Nephron (organoid): Measurements from ENCODE around the gene NCOA3.

Experiments
- H3K27ac Mint-ChIP-seq, 3 experiments: 2 replicates each; pipeline ENCODE4 v1.8.0; 2020; ENCODE audit warnings: mixed read lengths in 3 of 3, mild to moderate bottlenecking in 2 of 3, moderate library complexity in 1 of 3
- H3K27me3 Mint-ChIP-seq: 2 replicates; pipeline ENCODE4 v1.8.0; 2021; ENCODE audit warnings: low read depth, mild to moderate bottlenecking, moderate library complexity, mixed read lengths
- H3K36me3 Mint-ChIP-seq: 2 replicates; pipeline ENCODE4 v1.8.0; 2020; ENCODE audit warnings: low read depth, mixed read lengths
- H3K4me1 Mint-ChIP-seq: 2 replicates; pipeline ENCODE4 v1.8.0; 2020; ENCODE audit warnings: mixed read lengths
- H3K4me3 Mint-ChIP-seq, 3 experiments: 2 replicates each; pipeline ENCODE4 v1.8.0; 2020; ENCODE audit warnings: mild to moderate bottlenecking in 3 of 3, mixed read lengths in 3 of 3, moderate library complexity in 2 of 3
- H3K9me3 Mint-ChIP-seq: 2 replicates; pipeline ENCODE4 v1.8.0; 2020; ENCODE audit warnings: mixed read lengths
- TF ChIP-seq, protein P1 (sequence below), 3 experiments: fragments of 200-600 bp; sonication (generic); IDR thresholded peaks; one replicate each; pipeline ENCODE4 v1.5.0; 2021; ENCODE audit warnings: antibody characterized with exemption in 3 of 3; ENCODE audit not compliant: unreplicated experiment in 3 of 3

The NCOA3 gene

DNA sequence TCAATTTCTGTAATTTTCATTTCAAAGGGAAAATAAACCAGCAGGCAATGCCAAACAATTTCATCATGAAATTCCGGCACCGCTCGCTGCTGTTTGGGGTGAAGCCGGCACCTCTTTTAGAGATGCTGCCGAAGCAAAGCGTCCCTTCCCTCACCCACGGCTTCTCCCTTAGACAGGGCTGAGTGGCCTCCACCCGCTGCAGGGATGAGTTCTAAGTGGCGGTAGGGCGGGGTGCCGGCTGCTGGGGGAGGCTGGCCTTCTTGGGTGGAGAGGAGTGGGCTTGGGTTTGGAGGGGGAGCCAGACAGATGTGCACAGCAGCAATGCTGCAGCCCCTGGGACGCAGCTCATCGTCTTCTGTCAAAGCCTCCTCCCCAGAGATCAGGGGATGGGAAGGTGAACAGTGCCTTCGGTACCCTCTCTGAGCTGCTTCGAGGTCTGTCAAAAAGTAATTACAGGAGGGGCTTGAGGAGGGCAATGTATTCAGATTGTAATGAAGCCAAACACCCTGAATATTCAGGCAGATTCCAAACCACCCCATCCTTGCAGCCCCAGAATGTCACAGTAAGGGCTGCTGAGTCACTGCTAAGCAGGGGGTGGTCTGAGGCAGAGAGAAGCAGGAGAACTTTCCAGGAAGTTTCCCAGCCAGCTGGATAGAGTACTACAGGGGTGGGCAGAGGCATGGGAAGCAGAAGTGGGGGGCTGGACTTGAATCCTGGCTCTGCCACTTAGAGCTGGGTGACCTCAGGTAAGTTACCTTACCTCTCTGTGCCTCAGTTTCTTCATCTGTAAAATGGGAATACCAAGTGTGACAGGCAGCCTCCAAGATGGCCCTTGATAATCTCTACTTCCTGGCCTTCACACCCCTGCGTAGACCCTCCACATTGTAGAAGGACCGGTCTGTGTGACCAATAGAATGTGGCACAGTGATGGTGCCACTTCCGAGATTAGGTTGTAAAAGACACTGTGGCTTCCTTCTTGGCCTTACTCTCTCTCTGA lies 187.0 kb downstream of the NCOA3 start:
- H3K9me3 Mint-ChIP-seq: no peaks in the 10 kb centered on the region

DNA sequence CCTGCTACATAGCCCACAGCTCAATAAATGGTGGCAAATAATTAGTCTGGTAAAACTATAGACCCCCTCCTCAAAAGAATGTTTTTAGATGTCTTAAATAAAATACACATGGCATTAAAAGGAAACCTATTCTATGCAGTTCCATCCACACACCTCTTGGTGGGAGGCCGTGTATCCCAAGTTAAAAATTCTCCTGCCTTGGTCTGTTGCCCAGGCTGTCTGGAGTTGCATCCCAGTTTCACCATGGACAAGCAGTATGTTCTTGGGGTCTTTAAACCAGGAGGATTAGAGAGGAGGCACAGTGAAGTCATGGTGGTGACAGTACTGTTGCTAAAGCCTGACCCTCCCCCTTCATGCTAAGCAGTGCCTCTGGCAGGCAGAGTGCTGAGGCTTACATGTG lies 188.0 kb downstream of the NCOA3 start:
- Mint-ChIP-seq H3K27me3 (no peaks in the 10 kb centered on the region), H3K36me3 (peaks cover 29% of the 10 kb centered on the region), H3K27ac (peak overlapping the region in 2 of 3 experiments; percentile 17 to 61), H3K4me3 (no peak overlapping the region), H3K9me3 (no peaks in the 10 kb centered on the region), H3K4me1 (peaks cover 48% of the 10 kb centered on the region)
- TF ChIP-seq, protein P1, sequence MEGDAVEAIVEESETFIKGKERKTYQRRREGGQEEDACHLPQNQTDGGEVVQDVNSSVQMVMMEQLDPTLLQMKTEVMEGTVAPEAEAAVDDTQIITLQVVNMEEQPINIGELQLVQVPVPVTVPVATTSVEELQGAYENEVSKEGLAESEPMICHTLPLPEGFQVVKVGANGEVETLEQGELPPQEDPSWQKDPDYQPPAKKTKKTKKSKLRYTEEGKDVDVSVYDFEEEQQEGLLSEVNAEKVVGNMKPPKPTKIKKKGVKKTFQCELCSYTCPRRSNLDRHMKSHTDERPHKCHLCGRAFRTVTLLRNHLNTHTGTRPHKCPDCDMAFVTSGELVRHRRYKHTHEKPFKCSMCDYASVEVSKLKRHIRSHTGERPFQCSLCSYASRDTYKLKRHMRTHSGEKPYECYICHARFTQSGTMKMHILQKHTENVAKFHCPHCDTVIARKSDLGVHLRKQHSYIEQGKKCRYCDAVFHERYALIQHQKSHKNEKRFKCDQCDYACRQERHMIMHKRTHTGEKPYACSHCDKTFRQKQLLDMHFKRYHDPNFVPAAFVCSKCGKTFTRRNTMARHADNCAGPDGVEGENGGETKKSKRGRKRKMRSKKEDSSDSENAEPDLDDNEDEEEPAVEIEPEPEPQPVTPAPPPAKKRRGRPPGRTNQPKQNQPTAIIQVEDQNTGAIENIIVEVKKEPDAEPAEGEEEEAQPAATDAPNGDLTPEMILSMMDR (IDR thresholded peaks at IDR 0.05; ENCODE audit: unreplicated experiment in 3 of 3): no peak

More for the DNA sequence above, 187.0 kb downstream of the NCOA3 start:
- Mint-ChIP-seq H3K4me3 (no peak overlapping the region), H3K27ac (no peak overlapping the region), H3K4me1 (peaks cover 47% of the 10 kb centered on the region), H3K27me3 (no peaks in the 10 kb centered on the region), H3K36me3 (peaks cover 33% of the 10 kb centered on the region)
- TF ChIP-seq, protein P1 (IDR thresholded peaks at IDR 0.05; ENCODE audit: unreplicated experiment in 3 of 3): no peak

DNA sequence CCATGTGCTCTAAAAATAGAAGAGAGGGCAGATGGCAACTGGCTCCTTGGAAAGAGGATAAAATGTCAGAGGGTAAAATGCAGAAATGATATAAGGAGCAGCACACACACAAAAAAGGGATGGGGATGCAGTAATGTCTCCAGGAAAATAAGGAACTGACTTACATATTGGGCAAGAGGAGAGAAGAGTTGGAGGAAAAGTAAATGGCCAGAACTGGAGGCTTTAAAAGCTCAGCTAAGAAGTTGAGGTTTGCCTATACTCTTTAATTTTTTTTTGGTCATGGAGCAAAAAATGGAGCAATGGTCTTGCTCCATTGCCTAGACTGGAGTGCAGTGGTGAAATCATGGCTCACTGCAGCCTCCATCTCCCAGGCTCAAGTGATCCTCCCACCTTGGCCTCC lies 189.9 kb downstream of the NCOA3 start:
- H3K36me3 Mint-ChIP-seq: peaks cover 20% of the 10 kb centered on the region
- H3K4me1 Mint-ChIP-seq: peaks cover 49% of the 10 kb centered on the region
- TF ChIP-seq, protein P1 (IDR thresholded peaks at IDR 0.05; ENCODE audit: unreplicated experiment in 3 of 3): no peak
- no peaks in the 10 kb centered on the region for H3K27me3 Mint-ChIP-seq
- no peaks in the 10 kb centered on the region for H3K9me3 Mint-ChIP-seq
- H3K4me3 Mint-ChIP-seq: no peak overlapping the region
- no peak overlapping the region for H3K27ac Mint-ChIP-seq

DNA sequence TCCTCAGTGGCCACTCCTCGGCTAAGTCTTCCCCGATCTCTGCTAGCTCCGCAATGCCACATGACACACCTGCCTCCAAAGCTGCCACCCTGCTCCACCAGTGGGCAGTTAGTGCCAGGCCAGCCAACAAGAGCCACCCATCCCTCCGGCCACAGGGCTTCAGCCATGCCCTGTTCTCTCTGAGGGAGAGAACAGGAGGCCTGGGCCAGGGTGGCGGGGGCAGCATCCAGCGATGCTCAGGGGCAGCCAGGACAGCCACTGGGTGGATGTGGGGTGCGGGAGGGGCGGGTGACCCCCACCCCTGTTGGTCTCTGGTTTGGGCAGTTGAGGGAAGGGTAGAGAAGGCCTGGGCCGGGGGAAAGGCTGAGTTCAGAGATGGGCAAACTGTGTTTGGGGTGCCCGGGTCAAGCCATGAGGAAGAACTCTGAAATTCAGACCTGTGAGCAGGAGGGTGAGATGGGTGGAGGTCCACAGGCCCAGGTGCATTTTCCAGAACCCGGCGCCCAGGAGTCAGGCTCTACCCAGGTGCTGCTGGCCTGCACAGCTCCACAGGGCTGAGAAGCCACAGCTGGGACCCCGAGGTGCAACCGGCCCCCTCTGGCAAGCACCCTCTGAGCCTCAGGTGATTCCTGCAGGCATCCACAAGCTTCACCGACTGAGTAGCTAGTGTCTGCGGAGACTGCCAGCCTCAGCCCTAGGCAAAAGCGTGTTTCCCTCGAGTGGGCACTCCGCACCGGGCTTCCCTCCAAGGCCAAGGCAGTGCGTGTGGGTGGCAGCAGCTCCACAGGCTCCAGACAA lies 192.5 kb downstream of the NCOA3 start:
- no peaks in the 10 kb centered on the region for H3K27me3 Mint-ChIP-seq
- peaks cover 38% of the 10 kb centered on the region for H3K4me1 Mint-ChIP-seq
- peak overlapping the region in 2 of 3 experiments; percentile 85 to 88 for H3K27ac Mint-ChIP-seq
- TF ChIP-seq, protein P1 (IDR thresholded peaks at IDR 0.05; ENCODE audit: unreplicated experiment in 3 of 3): no peak
- H3K4me3 Mint-ChIP-seq: no peak overlapping the region
- H3K36me3 Mint-ChIP-seq: peaks cover 23% of the 10 kb centered on the region
- no peaks in the 10 kb centered on the region for H3K9me3 Mint-ChIP-seq

DNA sequence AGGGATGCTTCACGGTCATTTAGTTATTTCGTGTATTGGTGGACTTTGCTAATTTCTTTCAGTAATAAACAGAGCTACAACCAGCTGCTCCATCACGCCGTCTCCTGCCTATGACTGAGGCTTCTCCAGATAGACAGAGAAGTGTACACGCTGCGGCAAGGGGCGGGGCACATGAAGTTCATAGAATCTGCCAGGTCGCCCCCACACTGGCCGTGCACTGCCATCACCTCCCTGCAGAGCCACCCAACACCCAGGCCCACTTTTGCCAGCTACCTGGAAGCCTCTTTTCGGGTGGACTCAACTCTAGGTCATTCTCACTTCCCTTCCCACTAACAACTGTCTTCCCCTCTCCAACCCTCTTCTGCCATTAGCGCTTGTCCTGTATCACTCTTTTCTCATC lies 195.2 kb downstream of the NCOA3 start:
- peaks cover 30% of the 10 kb centered on the region for H3K36me3 Mint-ChIP-seq
- peaks cover 5% of the 10 kb centered on the region for H3K27me3 Mint-ChIP-seq
- no peak overlapping the region for H3K4me3 Mint-ChIP-seq
- H3K9me3 Mint-ChIP-seq: no peaks in the 10 kb centered on the region
- peak overlapping the region in 1 of 3 experiments; percentile 18 for H3K27ac Mint-ChIP-seq
- H3K4me1 Mint-ChIP-seq: peaks cover 32% of the 10 kb centered on the region
- TF ChIP-seq, protein P1 (IDR thresholded peaks at IDR 0.05; ENCODE audit: unreplicated experiment in 3 of 3): no peak
